GM10248 (cell line): Measurements from ENCODE around the gene COQ7.

Experiments used
- CTCF ChIA-PET: fragments of 300-600 bp; sonication (Branson Sonifier 250); formaldehyde crosslinking; extraction: SDS; loops from one replicate; lab custom pipeline; 2021; ENCODE audit warnings: antibody characterized with exemption; lab: Yijun Ruan, JAX
- POLR2A ChIA-PET: fragments of 350-650 bp; sonication (Branson Sonifier 250); formaldehyde crosslinking; extraction: SDS; loops from one replicate; lab custom pipeline; 2020; ENCODE audit warnings: antibody characterized with exemption; lab: Yijun Ruan, JAX
- DNase-seq: peaks from one replicate; pipeline ENCODE4 v3.0.0; 2012; ENCODE audit errors: extremely low spot score
- TF ChIP-seq, protein P1 (sequence below): IDR thresholded peaks from 2 replicates; pipeline ENCODE4 v1.5.1; 2012; ENCODE audit warnings: mild to moderate bottlenecking, low read depth; ENCODE audit errors: extremely low read depth, missing control alignments, control extremely low read depth

COQ7 gene

DNA sequence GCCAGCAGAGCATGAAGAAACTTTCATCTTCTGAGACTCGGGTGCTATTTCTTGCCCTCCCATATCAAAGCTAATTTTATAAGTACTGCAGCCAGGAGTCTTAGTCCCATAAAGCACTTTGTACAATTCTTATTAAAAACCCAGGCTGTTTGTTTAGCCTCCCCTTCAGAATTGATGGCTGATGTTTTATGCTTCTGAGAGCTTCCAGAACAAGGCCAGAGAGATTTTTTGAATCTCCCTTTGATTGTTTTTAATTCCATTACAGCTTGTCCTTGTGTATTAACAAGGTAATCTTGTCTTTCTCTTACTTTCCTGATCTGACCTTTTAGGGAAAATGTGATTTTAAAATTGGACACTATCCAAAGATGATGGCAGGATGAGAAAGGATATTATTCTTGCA is 16.3 kb downstream of the COQ7 start:
- ChIA-PET CTCF (interaction anchor here (2.2 to 6.4 kb wide), 4 partner anchors 13 to 291 kb away, joined by 5 to 75 read pairs (median 46); no protein-coding TSS in a partner anchor), POLR2A (no interaction called here)
- no peak for DNase-seq
- TF ChIP-seq, protein P1, sequence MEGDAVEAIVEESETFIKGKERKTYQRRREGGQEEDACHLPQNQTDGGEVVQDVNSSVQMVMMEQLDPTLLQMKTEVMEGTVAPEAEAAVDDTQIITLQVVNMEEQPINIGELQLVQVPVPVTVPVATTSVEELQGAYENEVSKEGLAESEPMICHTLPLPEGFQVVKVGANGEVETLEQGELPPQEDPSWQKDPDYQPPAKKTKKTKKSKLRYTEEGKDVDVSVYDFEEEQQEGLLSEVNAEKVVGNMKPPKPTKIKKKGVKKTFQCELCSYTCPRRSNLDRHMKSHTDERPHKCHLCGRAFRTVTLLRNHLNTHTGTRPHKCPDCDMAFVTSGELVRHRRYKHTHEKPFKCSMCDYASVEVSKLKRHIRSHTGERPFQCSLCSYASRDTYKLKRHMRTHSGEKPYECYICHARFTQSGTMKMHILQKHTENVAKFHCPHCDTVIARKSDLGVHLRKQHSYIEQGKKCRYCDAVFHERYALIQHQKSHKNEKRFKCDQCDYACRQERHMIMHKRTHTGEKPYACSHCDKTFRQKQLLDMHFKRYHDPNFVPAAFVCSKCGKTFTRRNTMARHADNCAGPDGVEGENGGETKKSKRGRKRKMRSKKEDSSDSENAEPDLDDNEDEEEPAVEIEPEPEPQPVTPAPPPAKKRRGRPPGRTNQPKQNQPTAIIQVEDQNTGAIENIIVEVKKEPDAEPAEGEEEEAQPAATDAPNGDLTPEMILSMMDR = no peak

DNA sequence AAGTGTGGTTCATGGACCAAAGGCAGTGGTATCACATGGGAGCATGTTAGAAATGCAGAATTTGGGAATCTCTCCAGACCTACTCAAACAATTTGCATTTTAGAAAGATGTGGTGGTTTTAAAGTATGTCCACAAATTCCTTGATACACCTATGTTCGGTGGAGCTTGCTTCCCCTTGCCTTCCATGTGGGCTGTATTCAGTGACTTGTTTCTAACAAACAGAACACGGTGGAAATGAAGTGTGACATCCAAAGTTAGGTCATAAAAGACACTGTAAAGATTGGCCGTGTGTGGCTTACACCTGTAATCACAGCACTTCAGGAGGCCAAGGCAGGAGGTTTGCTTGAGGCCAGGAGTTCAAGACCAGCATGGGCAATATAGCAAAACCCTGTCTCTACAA is 16.7 kb downstream of the COQ7 start:
- CTCF ChIA-PET = interaction anchor here (1.0 to 6.4 kb wide), 10 partner anchors 13 to 471 kb away, joined by 3 to 75 read pairs (median 14); partner anchors contain the start of gene VPS35L
- TF ChIP-seq, protein P1 = no peak
- DNase-seq = no peak
- POLR2A ChIA-PET = no interaction called here

DNA sequence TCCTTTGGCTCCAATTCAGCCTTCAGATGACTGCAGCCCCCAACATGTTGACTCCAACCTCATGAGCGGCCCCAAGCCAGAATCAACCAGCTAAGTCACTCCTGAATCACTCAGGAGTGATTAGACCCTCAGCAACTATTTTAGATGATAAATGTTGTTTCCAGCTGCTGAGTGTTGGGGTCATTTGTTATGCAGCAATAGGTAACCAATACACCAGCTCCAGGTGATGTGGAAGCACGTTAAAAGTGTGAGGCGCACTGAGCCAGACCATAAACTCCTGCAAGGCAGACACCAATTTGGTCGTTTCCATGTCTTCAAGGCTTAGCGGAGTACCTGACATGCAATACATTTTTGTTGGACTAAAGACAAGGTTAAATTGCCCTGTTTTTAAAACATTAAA is 17.5 kb downstream of the COQ7 start:
- no peak for DNase-seq
- TF ChIP-seq, protein P1 = no peak
- ChIA-PET CTCF (interaction anchor here (1.0 to 6.4 kb wide), 19 partner anchors 8 to 471 kb away, joined by 3 to 75 read pairs (median 14); partner anchors contain the start of genes ITPRIPL2 and VPS35L), POLR2A (no interaction called here)

DNA sequence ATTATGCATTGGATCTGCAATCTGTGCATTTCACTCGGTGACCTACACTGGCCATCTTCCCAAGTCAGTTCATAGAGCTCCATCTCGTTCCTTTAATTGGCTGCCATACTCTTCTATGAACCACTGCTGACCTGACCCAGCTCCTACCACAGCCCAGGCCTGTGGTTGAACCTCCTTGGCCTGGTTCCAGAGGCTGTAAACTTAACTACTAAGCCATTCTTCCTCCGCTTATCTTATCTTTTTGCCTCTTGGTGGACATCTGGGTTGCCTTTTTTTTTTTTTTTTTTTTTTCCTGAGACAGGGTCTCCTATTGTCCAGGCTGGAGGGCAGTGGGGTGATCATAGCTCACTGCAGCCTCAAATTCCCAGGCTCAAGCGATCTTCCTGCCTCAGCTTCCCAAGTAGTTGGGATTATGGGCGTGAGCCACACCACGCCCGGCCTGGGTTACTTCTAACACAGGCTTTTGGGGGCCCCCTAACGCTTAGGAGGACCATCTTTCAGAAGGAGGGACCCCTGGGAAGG is 18.3 kb downstream of the COQ7 start:
- CTCF ChIA-PET = interaction anchor here (0.7 to 6.4 kb wide), 44 partner anchors 9 to 470 kb away, joined by 3 to 75 read pairs (median 4); partner anchors contain the start of genes COQ7, ITPRIPL2 and VPS35L
- no peak for DNase-seq
- TF ChIP-seq, protein P1 = no peak
- POLR2A ChIA-PET = no interaction called here

DNA sequence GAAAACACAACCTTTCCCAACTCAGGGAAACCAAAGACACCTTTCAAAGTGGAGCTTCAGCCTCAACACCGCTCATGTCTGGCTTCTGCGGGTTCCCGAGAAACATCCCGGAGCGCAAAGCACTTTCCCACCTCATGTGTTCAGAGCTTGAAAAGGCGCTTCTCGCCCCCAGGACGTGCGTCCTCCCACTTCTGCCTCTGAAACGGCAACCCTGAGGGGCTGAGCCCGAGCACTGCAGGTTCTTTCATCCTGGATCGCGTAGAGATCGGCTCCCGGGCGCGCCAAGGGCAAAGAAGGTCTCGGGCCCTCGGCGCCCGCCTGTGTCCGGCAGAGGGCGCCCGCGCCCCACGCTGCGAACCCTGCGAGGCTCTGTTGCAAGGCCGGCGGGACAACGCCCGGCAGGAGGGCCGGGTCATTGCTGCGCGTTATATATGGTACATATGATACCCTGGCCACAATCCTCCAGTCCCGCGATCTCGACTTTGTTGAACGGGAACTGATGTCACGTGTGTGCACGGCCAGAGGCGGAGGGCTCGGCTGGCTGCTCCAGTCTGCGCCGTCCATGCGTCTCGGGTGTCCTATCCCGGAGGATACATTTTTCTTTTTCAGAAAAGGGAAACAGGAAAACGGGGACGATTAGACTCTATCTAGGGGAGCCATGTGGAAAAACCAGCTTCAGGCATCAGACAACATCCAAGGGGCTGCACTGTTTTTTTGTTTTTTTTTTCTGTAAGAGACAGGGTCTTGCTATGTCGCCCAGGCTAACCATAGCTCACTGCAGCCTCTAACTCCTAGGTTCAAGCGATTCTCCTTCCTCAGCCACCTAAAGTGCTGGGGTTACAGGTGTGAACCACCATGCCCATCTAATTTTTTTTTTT is 19.1 kb downstream of the COQ7 start:
- TF ChIP-seq, protein P1 = peak; percentile 96
- ChIA-PET CTCF (interaction anchor here (0.7 to 6.4 kb wide), 49 partner anchors 8 to 469 kb away, joined by 3 to 75 read pairs (median 4); partner anchors contain the start of genes COQ7, ITPRIPL2 and VPS35L), POLR2A (no interaction called here)
- DNase-seq = peak; percentile 87

DNA sequence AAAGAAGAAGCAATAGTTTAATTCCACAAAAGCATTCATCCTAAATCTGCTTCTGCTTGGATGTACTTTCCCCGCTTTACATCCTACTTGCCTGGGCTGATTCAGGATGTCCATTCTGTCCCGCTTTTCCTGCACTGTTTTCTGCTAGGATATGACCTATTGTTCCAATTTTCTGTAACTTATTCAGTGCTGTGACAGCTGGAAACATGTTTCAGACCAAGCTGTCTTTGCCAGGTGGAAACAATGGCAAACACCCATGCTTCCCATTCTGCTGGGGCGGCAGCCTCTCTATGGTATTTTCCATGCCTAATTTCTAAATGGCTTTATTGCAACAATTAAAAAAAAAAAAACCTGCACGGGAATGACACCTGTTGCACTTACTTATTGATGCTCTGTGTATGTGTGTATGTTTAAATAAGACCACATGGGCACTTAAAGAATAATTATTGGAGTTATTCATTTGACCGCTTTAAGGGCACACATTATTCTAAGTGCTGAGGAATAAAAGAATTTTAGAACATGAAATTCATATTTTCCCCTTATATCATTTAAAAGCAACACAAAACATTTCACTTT is 21.0 kb downstream of the COQ7 start:
- DNase-seq = no peak
- ChIA-PET POLR2A (no interaction called here), CTCF (interaction anchor here (6.4 kb wide), 1 partner anchor 286 kb away, joined by 75 read pairs; no protein-coding TSS in a partner anchor)
- TF ChIP-seq, protein P1 = no peak
